Hippocampal formation (tissue), 2 donors: ENCODE results near the gene CAMTA2.

ENCODE experiments used
- DNase-seq, 2 donors: peaks; one replicate each; lab custom pipeline; 2025; lab: John Stamatoyannopoulos, UW

CAMTA2 gene

DNA sequence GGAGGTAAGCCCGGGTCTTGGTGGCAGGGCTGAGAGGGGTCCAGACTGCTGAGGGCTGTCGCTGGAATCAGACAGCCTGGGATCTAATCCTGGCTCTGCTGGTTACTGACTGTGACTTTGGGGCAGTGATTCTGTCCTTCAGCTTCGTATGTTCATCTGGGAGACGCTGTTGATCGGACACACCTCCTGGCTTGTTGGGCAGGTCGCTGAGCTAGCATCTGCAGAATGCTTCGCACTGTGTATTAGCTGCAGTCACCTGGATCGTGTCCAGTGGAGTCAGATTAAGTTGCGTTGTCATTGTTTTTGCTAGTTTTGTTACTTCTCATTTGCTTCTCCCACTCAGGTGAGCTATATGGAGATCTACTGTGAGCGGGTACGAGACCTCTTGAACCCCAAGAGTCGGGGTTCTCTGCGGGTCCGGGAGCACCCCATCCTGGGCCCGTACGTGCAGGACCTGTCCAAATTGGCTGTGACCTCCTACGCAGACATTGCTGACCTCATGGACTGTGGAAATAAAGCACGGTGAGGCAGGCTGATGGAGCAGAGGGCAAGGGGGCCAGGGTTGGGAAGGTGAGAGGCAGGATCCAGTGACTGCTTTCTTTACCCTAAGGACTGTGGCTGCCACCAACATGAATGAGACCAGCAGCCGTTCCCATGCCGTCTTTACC is 14.8 kb upstream of the CAMTA2 start:
- DNase-seq, result no peak

DNA sequence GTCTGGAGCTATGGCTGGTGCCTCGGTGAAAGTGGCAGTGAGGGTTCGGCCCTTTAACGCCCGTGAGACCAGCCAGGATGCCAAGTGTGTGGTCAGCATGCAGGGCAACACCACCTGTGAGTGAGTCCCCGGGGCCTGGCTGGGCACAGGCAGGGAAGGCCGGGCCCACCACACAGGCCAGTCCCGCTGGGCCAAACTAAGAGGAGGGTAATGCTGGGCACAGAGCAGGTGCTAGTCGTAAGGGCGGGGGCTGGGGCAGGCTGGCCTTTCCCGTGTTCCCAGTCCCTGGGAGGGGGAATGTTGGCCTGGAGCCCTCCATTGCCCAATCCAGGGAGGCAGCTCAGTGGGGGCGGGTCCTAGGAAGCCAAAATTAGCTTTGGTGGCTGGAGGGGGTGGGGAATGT is 12.8 kb upstream of the CAMTA2 start:
- no peak for DNase-seq

GRCh38 chr17:4999430-5000093 is 12.1 kb upstream of the CAMTA2 start:
- no peak for DNase-seq

DNA sequence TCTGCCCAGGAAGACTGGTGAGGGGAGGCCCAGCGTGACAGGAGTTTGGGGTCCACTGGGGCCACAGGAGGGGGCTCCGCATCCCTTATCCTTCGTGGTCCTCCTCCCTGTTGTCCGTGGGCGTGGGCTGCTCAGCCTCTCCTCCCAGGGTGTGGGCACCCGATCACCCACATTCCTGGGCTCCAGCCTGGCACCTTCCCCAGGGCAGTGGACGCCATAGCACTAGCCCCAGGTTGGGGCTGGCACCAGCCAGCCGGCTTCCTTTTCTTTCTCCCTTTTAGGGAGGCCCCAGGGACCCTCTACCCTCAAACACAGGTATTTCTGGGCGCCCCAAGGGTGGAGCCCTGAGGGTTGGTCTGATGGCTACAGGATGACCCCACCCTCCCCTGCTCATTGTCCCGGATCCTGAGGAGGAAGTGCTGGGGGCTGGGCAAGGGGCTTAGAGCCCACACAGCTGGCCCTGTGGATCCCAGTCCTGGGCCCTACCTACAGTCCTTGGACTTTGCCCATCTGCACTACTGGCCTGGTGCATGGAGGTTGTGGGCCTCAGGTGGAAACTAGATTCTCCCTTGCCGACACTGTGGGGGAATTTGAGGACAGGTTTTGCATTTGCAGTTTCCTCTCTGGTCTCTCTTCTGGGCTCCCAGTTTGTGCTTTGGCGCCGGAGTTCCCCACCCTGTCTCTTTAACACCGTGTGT is 11.4 kb upstream of the CAMTA2 start:
- DNase-seq, result no peak

DNA sequence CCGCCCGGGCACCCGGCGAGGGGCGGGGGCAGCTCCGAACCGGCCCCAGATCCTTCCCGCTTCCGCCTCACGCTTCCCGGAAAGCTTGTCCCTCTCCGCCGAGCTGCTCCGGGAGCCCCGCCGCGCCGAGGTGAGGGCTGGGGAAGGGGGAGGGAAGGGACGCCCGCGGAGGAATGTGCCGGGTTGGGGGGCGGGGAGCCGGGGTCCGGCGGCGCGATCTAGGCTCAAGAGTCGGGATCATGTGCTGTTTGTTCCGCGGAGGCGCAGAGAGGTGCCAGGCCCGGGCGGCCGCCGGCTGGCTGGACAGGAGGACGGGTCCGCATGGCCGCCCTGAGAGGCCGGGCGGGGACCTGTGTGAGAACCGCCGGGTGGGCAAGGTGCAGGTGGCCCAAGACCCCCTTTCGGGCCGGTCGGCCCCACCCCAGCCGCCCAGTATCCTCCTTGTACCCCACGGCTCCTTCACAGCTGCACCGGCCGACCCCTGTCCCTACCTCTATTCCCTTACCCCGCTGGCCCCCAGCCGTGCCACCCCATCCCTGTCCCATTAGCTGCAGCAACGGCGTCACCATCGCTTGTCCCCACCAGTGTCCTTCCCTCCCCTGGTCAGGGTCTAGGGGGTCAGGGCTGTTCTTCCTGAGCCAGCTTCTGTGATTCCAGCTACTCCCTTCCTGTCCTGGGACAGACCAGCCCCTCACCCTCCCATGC is 10.7 kb upstream of the CAMTA2 start:
- no peak for DNase-seq

DNA sequence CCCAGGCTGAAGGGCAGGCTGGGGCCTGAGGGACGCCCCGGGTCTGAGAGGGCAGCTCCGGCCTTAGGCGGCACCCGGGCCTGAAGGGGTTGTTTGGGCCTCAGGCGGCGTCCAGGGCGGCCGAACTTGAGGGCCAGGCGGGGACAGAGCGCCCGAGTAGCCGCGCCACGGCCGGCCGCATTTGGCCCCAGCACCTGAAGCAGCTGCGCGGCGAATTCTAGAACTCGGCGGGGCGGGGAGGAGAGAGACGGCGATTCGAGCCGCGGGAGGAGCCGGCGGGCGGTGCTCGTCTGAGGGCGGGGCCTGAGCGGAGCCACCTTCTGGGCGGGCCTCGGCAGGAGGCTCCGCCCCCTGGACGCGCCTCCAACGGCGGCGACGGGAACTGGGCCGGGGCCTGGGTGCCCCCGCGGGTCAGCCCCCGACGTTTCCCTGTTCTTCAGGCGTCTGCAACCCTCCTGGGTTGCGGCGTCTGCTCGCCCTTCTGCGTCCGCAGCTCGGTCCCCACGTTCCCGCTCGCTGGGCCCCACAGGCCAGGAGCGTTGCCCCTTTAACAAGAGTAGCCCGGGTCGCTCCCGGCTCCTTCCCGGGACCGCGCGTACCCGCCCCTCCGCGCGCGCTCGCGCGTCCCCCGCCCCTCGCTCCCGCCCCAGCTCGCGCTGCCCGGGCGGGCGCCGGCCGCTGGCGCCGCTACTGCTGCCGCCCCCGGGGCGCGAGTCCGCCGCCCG is 10.0 kb upstream of the CAMTA2 start, which contains the start of the genes INCA1 and KIF1C:
Gene INCA1 (minus strand): TSS at position 221 of the 725 bp plus-strand sequence. CDS start 3,085 bp downstream, outside the sequence.
Gene KIF1C (plus strand): TSS at position 649 of the 725 bp plus-strand sequence. CDS start 2,297 bp downstream, outside the sequence.
- DNase-seq, result peak; percentile 93

GRCh38 chr17:4994081-4994595 is 6.7 kb upstream of the CAMTA2 start:
- no peak for DNase-seq

GRCh38 chr17:4987767-4988567 is 492 bp upstream of the CAMTA2 start:
- no peak for DNase-seq

- DNase-seq, result no peak
Observed at GRCh38 chr17:4986403-4986802, 1.1 kb downstream of the CAMTA2 start.

DNA sequence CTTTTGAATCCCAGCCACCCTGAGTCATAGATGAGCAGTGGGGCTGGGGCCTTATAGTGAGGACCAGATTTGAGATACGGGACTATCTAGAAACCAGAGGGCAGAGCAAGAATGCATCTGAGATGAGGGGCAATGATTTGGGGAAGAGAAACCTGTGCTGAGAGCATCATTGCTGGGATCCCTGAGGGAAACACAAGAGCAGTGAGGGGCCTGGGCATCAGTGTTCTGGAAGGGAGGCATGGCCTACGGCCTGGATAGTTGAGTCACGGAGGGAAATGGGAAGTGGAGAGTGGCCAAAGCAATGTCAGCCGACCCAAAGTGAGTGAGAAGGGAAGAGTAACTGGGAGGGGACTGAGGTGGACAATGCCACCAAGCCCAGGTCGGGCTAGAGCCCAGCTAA is 5.2 kb downstream of the CAMTA2 start:
- no peak for DNase-seq

- no peak for DNase-seq
Observed at GRCh38 chr17:4980644-4981216, 6.7 kb downstream of the CAMTA2 start.

GRCh38 chr17:4978726-4979125 is 8.7 kb downstream of the CAMTA2 start:
- peak in 1 of 2 donors; percentile 17 for DNase-seq

DNA sequence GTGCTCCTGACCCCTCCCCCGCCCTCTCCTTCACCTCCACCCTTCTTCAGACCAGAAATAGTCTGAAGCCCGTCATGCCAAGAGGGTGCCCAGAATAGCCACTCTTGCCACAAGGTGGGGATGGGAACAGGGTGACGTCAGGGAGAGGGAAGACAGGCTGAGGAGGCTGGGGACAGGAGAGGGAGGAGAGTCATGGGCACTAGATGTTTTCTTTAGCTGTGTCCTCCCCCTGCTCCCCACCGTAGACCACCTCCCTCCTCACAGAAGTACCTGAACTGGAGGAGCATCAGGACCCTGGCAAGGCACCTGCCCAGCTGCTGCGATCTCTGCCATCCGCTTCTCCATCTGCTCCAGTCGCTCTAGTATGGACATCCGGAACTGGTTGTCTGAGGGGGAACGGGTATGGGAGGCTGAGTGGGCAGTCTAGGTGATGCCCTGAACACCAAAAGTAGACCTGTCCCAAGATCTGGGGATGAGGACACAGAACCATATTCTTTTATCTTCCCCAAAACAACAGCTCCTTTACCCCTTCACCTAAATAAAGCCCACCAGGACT is 13.3 kb downstream of the CAMTA2 start:
- DNase-seq, result no peak

GRCh38 chr17:4973256-4974114 is 14.0 kb downstream of the CAMTA2 start:
- no peak for DNase-seq

GRCh38 chr17:4972752-4973151 is 14.7 kb downstream of the CAMTA2 start:
- DNase-seq, result no peak

- no peak for DNase-seq
Observed at GRCh38 chr17:4972322-4972721, 15.2 kb downstream of the CAMTA2 start.

GRCh38 chr17:4971826-4972225 is 15.6 kb downstream of the CAMTA2 start:
- no peak for DNase-seq

- no peak for DNase-seq
Observed at GRCh38 chr17:4970273-4970672, 17.2 kb downstream of the CAMTA2 start.
